ENCODE results near the gene ANXA3. TPM values are rescaled to one million over a fixed set of nuclear protein-coding genes. Genes with fewer than 3 reads are reported as not detected.
"Not testable (repeated sequence)": the region's sequence is repeated elsewhere in the genome, so short reads cannot be mapped to it uniquely, and the experiment has no call there.

The ANXA3 gene
- total RNA-seq, 4 donors from 2014 or later = 14.2 to 49.6 (median 30.4) TPM

DNA sequence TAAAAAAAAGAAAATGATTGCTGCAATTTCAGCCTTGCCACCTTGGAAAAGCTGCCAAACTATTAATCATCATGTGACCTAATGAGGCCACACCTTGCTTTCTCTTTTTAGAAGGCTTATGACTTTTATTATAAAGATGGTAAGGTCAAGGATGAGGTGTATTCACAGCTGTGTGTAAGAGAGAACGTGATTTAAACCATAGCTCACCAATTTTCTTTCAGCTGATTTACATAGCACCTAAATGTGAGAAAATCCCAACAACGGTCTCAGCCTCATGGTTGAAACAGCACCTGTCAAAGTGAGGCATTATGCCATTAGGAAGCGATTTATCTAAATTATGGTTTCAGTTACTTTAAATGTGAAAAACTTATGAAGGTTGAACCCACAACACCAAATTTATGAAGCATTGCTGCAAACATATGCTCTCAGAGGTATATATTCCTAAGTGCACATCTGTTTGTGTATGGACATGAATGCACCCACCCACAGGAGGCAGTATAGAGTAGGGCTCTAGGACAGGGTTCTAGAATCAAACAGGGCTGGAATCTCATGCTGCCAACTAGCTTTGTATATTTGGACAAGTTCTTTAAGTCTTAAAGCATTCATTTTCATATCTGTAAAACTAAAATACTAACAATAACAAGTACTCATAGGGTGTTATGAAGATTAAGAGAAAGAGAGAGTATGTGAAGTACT is 40.7 kb downstream of the ANXA3 start:
- TF ChIP-seq, protein P1, sequence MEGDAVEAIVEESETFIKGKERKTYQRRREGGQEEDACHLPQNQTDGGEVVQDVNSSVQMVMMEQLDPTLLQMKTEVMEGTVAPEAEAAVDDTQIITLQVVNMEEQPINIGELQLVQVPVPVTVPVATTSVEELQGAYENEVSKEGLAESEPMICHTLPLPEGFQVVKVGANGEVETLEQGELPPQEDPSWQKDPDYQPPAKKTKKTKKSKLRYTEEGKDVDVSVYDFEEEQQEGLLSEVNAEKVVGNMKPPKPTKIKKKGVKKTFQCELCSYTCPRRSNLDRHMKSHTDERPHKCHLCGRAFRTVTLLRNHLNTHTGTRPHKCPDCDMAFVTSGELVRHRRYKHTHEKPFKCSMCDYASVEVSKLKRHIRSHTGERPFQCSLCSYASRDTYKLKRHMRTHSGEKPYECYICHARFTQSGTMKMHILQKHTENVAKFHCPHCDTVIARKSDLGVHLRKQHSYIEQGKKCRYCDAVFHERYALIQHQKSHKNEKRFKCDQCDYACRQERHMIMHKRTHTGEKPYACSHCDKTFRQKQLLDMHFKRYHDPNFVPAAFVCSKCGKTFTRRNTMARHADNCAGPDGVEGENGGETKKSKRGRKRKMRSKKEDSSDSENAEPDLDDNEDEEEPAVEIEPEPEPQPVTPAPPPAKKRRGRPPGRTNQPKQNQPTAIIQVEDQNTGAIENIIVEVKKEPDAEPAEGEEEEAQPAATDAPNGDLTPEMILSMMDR (IDR thresholded peaks at IDR 0.05) = peak in 1 of 5 experiments; percentile 12
- TF ChIP-seq POLR2AphosphoS5 (IDR thresholded peaks at IDR 0.05) (no peak), EP300 (IDR thresholded peaks at IDR 0.05; ENCODE audit: low read depth) (no peak), POLR2A (IDR thresholded peaks at IDR 0.05) (no peak)
- H3K4me1 ChIP-seq = peaks cover 0 to 34% (median 8%) of the 10 kb centered on the region in 4 donors
- 68 to 92% methylated on average over 2 to 3 of the region's 3 CpGs for WGBS, 2 donors (ENCODE audit: low coverage in 1 of 2)
- H3K36me3 ChIP-seq = no peaks in the 10 kb centered on the region
- H3K9me3 ChIP-seq = no peaks in the 10 kb centered on the region
- no peak for DNase-seq
- in situ Hi-C loops (cut with MboI; ENCODE audit: low pct_ligation_motif_present in 1 of 4, low pct_unique_long_range_greater_than_20kb in 1 of 4, low sequenced_read_pairs in 3 of 4) = no loop called here
- no peak overlapping the region for H3K4me3 ChIP-seq
- H3K27ac ChIP-seq = no peak overlapping the region
- intact Hi-C loops (cut with DNase I; ENCODE audit: low total_unique reads) = no loop called here
- no peaks in the 10 kb centered on the region for H3K27me3 ChIP-seq

DNA sequence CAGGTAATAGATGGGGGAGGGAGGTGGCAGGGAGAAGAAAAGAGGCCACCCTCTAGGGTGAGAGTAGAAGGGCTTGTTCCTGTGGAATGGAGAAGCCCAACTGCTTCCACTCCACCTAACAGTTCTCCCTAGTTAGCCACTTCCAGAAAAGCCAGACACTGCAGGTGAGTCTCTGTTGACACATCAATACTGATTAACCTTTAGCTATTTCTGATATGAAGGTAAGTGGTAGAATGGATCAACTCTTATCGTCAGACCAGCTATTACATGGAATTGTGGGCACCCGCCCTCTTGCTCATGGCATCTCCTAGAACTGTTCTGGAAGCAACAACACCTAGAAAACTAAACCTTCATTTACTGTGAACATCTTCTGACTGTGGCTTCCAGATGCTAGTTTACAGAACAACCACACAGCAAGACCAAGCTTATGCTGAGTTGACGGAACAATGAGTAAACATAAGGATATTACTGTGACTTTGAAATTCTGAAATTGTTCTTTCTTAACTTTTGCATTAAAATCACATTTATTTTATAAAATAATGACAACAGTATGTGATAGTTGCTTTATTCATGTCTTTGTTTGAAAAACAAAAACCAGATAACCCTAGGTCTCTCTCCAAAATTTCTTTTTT is 44.7 kb downstream of the ANXA3 start:
- Histone ChIP-seq H3K27ac (peak overlapping the region; percentile 16 to 53 (median 32)), H3K9me3 (no peaks in the 10 kb centered on the region), H3K27me3 (no peaks in the 10 kb centered on the region), H3K4me1 (peaks cover 0 to 29% (median 5%) of the 10 kb centered on the region in 4 donors), H3K36me3 (no peaks in the 10 kb centered on the region), H3K4me3 (no peak overlapping the region)
- WGBS, 2 donors (ENCODE audit: low coverage in 1 of 2) = 58 to 61% methylated on average over 1 to 3 of the region's 3 CpGs
- in situ Hi-C loops (cut with MboI; ENCODE audit: low pct_ligation_motif_present in 1 of 4, low pct_unique_long_range_greater_than_20kb in 1 of 4, low sequenced_read_pairs in 3 of 4) (no loop called here), intact Hi-C loops (cut with DNase I; ENCODE audit: low total_unique reads) (no loop called here)
- DNase-seq = peak; percentile 43
- TF ChIP-seq EP300 (IDR thresholded peaks at IDR 0.05; ENCODE audit: low read depth) (no peak), POLR2AphosphoS5 (IDR thresholded peaks at IDR 0.05) (no peak), POLR2A (IDR thresholded peaks at IDR 0.05) (no peak)
- TF ChIP-seq, protein P1 (IDR thresholded peaks at IDR 0.05) = no peak

DNA sequence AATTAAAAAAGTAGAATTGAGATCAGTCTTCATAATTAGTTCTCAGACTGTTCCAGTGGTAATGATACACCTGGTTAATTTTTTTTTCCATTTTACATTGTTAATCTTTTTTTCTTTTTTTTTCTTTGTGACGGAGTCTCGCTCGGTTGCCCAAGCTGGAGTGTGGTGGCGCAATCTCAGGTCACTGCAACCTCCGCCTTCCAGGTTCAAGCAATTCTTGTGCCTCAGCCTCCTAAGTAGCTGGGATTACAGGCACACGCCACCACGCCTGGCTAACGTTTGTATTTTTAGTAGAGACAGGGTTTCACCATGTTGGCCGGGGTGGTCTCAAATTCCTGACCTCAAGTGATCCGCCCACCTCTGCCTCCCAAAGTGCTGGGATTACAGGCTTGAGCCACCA is 46.9 kb downstream of the ANXA3 start:
- DNase-seq; intact Hi-C loops (cut with DNase I; ENCODE audit: low total_unique reads); in situ Hi-C loops (cut with MboI; ENCODE audit: low pct_ligation_motif_present in 1 of 4, low pct_unique_long_range_greater_than_20kb in 1 of 4, low sequenced_read_pairs in 3 of 4); H3K4me3 ChIP-seq; H3K36me3 ChIP-seq; H3K27me3 ChIP-seq; H3K27ac ChIP-seq; H3K9me3 ChIP-seq: not testable (repeated sequence)
- peaks cover 0 to 17% (median 0%) of the 10 kb centered on the region in 4 donors for H3K4me1 ChIP-seq
- WGBS, 2 donors (ENCODE audit: low coverage in 1 of 2) = 84 to 92% methylated on average over 4 to 10 of the region's 10 CpGs

DNA sequence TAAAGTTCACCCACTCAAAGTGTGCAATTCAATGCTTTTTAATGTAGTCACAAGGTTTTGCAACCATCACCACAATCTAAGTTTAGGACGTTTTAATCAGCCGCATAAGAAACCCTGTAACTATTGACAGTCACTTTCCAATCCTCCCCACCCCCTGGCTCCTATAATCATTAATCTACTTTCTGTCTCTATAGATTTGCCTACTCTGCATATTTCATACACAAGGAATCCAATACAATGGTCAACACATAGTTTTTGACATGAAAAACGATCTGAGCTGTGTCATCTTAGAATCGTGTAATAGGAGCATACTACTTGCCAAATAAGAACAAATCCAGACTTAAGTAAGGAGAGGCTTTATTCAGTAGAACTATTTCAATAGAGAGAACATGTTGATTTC is 47.6 kb downstream of the ANXA3 start:
- no peak for DNase-seq
- no peak for TF ChIP-seq POLR2A (IDR thresholded peaks at IDR 0.05)
- TF ChIP-seq POLR2AphosphoS5 (IDR thresholded peaks at IDR 0.05) = no peak
- TF ChIP-seq, protein P1 (IDR thresholded peaks at IDR 0.05) = no peak
- no peak for TF ChIP-seq EP300 (IDR thresholded peaks at IDR 0.05; ENCODE audit: low read depth)
- Histone ChIP-seq H3K4me3 (no peak overlapping the region), H3K4me1 (peaks cover 0 to 17% (median 0%) of the 10 kb centered on the region in 4 donors), H3K36me3 (no peaks in the 10 kb centered on the region), H3K27me3 (no peaks in the 10 kb centered on the region), H3K9me3 (no peaks in the 10 kb centered on the region), H3K27ac (no peak overlapping the region)
- 87% methylated on average over 4 of the region's 4 CpGs for WGBS, 2 donors (ENCODE audit: low coverage in 1 of 2)
- intact Hi-C loops (cut with DNase I; ENCODE audit: low total_unique reads) = no loop called here
- in situ Hi-C loops (cut with MboI; ENCODE audit: low pct_ligation_motif_present in 1 of 4, low pct_unique_long_range_greater_than_20kb in 1 of 4, low sequenced_read_pairs in 3 of 4) = no loop called here

Data from transverse colon (tissue), 4 donors.